ENCODE measurements around the gene ABCG5. TPM values are rescaled to one million over a fixed set of nuclear protein-coding genes. Genes with fewer than 3 reads are reported as not detected.

The ABCG5 gene
- not detected for total RNA-seq
- polyA plus RNA-seq, result under 1 TPM in 2 of 3 donors, not detected in 1; 0.01 to 0.08 TPM
- long read RNA-seq, donor 1, result 0 reads
- long read RNA-seq, donor 2, result 0 reads

DNA sequence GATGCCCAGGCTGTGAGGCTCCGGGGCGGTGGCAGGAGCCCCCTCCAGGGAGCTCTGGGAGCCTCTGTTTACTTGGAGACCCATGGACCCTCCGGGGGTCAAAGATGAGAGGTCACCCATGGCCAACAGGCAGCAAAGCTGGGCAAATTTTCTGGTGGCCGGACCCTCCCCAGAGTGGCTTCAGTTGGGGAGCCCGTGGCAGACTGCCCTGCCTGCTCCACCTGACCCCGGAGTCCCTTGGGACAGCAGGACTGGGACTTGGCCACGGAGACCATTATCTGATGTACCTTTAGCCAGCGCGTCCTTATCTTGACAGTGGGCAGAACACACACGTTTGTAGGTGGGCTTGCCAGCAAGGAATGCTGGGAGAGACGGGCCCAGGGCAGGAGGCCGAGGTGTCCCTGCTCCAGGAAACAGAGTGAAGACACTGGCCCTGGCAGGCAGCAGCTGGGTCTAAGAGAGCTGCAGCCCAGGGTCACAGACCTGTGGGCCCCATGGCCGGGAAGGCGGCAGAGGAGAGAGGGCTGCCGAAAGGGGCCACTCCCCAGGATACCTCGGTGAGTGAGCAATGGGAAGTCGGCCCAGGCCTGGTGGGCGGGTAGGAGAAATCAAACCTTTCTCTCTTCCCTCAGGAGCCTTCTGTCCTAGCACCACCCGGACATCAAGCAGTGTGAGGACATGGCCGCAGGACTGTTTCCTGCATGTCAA is at the start of gene ABCG5, which contains the start of gene ABCG8:
Gene ABCG5, minus strand, starts transcription at position 280 of the 708 bp plus-strand sequence. Its CDS starts 160 bp downstream, at position 120.
Gene ABCG8, plus strand, starts transcription at position 412 of the 708 bp plus-strand sequence. Its CDS starts 83 bp downstream, at position 495.
- Histone ChIP-seq H3K36me3 (ENCODE audit: insufficient read depth in 1 of 2, low read depth in 1 of 2) (no peaks in the 10 kb centered on the region), H3K9me3 (no peaks in the 10 kb centered on the region), H3K4me3 (no peak within 1 kb of the TSS), H3K27ac (no peak within 1 kb of the TSS), H3K27me3 (ENCODE audit: insufficient read depth in 3 of 3, low read length in 2 of 3) (peaks cover 0 to 2% (median 0%) of the 10 kb centered on the region in 3 donors), H3K4me1 (no peaks in the 10 kb centered on the region)
- no peak for DNase-seq
- no peak for TF ChIP-seq CTCF (IDR thresholded peaks at IDR 0.05)
- WGBS, 3 donors, result 73 to 84% (median 82%) methylated on average over 18 to 20 of the region's 20 CpGs
- intact Hi-C loops (cut with DNase I), result no loop called here
- no peak for ATAC-seq

DNA sequence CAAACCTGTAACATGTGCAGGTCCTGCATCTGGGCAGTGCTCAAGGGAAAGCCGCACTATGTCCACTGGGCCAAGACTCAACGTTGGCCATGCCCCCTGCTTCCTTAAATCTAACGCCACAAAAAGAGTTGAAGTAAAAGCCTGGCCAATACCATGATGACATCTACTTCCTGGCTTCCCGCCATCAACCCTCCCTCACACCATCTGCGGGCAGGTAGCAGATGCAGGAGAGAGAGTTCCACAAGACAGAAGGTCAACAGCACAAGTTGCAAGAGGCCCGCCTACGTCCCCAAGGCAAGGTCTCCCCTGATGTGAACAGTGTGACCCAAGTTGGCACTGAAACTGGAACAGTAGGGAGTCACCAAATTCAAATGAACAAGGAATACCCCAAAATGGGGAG is 48.5 kb upstream of the ABCG5 start:
- no peak for TF ChIP-seq CTCF (IDR thresholded peaks at IDR 0.05)
- ATAC-seq, result no peak
- 89 to 95% (median 92%) methylated on average over 7 of the region's 7 CpGs for WGBS, 3 donors
- no peak overlapping the region for H3K27ac ChIP-seq
- H3K4me1 ChIP-seq, result no peaks in the 10 kb centered on the region
- no peaks in the 10 kb centered on the region for H3K27me3 ChIP-seq (ENCODE audit: insufficient read depth in 3 of 3, low read length in 2 of 3)
- H3K36me3 ChIP-seq (ENCODE audit: insufficient read depth in 1 of 2, low read depth in 1 of 2), result peaks cover 6 to 65% of the 10 kb centered on the region in 2 donors
- no peaks in the 10 kb centered on the region for H3K9me3 ChIP-seq
- no peak overlapping the region for H3K4me3 ChIP-seq
- DNase-seq, result no peak
- intact Hi-C loops (cut with DNase I), result no loop called here

GRCh38 chr2:43885132-43885632 is 46.5 kb upstream of the ABCG5 start:
- DNase-seq, result no peak
- Histone ChIP-seq H3K4me1 (no peaks in the 10 kb centered on the region), H3K27ac (no peak overlapping the region), H3K27me3 (ENCODE audit: insufficient read depth in 3 of 3, low read length in 2 of 3) (no peaks in the 10 kb centered on the region), H3K4me3 (no peak overlapping the region), H3K9me3 (no peaks in the 10 kb centered on the region), H3K36me3 (ENCODE audit: insufficient read depth in 1 of 2, low read depth in 1 of 2) (peaks cover 4 to 45% of the 10 kb centered on the region in 2 donors)
- intact Hi-C loops (cut with DNase I), result no loop called here
- no peak for ATAC-seq
- 74 to 77% (median 75%) methylated on average over 7 of the region's 7 CpGs for WGBS, 3 donors
- no peak for TF ChIP-seq CTCF (IDR thresholded peaks at IDR 0.05)

DNA sequence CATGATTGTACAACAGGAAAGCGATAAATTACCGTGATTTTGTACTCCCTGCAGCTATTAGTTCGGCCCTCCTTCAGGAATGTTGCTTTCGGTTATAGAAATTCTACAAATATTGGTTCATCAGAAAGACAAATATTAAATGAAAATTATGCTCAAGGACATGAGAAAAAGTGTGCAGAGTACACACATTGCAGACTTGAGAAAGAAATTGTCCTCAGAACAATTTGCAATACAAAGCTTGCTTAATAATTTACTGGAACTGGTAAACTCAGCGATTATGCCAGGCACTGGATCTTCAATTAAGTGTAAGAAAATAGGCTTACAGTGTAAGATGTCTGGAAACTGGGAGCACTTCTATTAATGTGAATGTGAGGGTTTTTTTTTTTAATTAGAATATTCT is 46.0 kb upstream of the ABCG5 start:
- 86 to 92% (median 91%) methylated on average over 5 of the region's 5 CpGs for WGBS, 3 donors

More for the DNA sequence above, 46.0 kb upstream of the ABCG5 start:
- no peak for DNase-seq
- H3K36me3 ChIP-seq (ENCODE audit: insufficient read depth in 1 of 2, low read depth in 1 of 2), result peaks cover 4 to 40% of the 10 kb centered on the region in 2 donors
- H3K4me3 ChIP-seq, result no peak overlapping the region
- no peaks in the 10 kb centered on the region for H3K27me3 ChIP-seq (ENCODE audit: insufficient read depth in 3 of 3, low read length in 2 of 3)
- no peak overlapping the region for H3K27ac ChIP-seq
- ATAC-seq, result no peak
- no peaks in the 10 kb centered on the region for H3K4me1 ChIP-seq
- no peak for TF ChIP-seq CTCF (IDR thresholded peaks at IDR 0.05)
- H3K9me3 ChIP-seq, result no peaks in the 10 kb centered on the region
- intact Hi-C loops (cut with DNase I), result no loop called here

All from psoas muscle (tissue), 8 donors.